Loucy (cell line): Measurements from ENCODE around the gene SIRPB1.

Source experiments
- CTCF ChIP-seq: fragments of 200-600 bp; sonication (generic); conservative IDR thresholded peaks from 2 replicates; pipeline ENCODE4 v1.5.1; 2014; ENCODE audit warnings: mild to moderate bottlenecking, antibody characterized with exemption, low read length
- EZH2phosphoT487 ChIP-seq: fragments of 200-600 bp; IDR thresholded peaks from 2 replicates; pipeline ENCODE4 v1.6.1; 2018; ENCODE audit warnings: antibody characterized with exemption, mild to moderate bottlenecking, moderate library complexity, borderline replicate concordance

- TF ChIP-seq CTCF (no peak), EZH2phosphoT487 (no peak)
Observed at GRCh38 chr20:1579488-1579887, 40.3 kb downstream of the SIRPB1 start.
